CD4-positive, alpha-beta T cell treated with Interleukin-4 for 4 hours (primary cell): Measurements from ENCODE around the gene PHF14.

ENCODE experiments used
- DNase-seq: peaks from one replicate; pipeline ENCODE4 v3.0.0-alpha.2; 2020

The PHF14 gene

DNA sequence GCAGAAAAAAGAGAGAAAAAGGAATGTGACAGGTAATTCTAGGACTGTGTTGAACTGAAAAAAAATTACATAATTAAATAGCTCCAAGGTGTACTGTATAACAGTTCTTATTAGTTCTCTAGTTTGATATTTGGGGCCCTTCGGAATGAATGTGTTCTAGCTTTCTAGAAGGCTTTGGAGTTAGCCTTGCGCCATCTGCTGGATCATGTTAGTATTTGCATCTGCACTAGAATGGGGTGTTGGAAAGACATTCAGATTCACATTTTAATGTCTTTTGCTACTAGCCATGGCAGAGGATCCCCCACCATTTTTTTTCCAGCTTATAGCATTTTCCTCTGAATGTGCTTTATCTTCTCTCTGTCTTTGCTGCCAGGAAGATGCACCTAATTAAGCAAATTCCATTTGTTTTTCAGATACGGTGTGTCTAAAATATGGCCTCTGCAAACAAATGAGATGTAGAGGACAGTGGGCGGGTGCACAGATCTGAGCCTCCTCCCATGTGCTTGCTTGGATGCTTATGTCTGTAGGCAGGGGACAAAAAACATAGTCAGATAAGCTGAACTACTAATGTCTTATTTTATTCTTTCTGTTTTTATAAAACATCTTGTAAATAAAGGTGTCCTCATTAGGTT lies 238.5 kb downstream of the PHF14 start:
- peak; percentile 62 for DNase-seq

DNA sequence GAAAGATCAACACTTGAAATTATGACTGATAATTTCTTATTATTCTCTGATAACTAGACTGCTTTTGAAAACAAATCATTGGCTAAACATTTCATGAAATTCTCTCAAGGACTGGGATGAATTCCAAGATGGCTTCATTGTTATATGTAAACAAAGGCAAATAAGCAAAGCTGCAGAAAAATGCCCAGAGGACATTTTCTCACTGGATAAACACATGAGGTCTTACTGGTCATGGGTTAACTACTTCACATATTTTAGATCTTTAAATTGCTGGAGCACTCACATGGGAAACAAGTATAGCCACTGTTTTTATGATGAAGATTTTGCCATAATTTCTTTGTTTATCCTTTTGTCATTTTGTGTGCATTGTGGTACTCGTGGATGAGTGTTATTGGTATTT lies 239.1 kb downstream of the PHF14 start:
- no peak for DNase-seq

DNA sequence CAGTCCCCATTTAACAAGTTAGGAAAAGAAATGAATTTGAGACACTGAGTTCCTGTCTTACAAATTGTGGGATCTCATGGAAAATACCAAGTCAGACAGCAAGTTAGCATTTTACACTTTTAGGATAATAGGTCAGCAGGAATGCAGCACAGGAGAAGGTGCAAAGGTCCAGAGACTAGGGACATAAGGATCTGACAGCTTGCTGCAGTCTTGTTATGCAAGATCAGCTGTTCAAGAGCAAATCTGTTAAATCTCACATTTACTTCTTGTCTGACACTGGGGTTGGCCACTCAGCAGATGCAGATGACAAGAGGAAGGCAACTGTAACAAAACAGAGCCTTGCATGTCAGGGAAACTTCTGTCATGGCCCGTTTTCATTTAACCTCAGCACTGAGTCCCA lies 239.6 kb downstream of the PHF14 start:
- no peak for DNase-seq

DNA sequence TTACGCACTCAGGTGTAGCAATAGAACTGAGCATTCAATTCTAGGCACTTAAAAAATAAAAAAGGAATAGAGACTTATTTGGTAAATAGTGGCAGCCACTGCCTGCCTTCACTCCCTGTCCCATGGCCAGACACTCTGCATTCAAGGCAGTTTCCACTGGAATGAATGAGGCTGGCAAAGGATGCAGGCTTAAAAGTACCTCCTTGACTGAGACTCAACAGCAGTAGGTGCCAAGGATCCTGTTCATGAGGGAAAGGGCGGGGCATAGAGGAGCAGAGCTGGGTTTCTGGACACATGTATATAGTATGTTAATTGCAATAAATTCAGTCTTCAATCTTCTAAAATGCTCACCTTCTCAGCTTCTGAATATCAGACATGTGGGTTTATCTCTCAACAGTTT lies 242.6 kb downstream of the PHF14 start:
- DNase-seq: no peak

DNA sequence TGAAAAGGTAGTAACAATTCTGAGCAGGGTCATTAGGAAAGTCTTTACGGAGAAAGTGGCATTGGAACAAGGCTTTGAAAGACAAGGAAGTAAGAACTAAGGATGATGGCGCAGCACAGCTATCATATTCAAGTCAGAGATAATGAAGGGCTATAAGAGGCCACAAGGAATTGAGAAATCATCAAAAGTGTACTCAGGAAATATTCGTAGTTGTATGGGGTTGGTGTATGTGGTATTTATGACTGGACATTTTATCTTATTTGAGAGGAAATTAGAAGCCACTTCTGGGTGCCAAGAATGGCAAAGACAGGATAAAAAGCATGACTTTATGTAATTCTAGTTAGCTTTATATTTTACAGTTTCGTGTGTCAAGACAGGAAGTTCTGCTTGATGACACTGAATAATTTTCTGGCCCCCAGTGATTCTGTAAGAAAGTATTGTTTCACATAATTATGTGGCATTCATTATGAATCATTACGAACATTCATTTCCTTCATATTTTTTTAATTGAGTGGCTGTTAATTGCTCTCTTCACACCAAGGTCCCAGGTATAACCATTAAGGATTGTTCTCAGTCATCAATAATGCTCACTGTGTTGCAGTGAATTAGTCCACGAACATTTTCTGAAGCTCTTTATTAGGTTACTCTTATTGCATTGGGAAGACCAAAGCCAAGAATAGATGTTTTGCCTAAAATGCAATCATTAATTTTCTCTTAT lies 244.3 kb downstream of the PHF14 start:
- DNase-seq: no peak
